GM12865 (cell line): ENCODE data around the gene VMAC.

Experiments
- DNase-seq: peaks from one replicate; pipeline ENCODE4 v3.0.0; 2010; ENCODE audit warnings: low read depth
- H3K4me3 ChIP-seq: 2 replicates; pipeline ENCODE4 v1.5.1; 2011; ENCODE audit warnings: mild to moderate bottlenecking, low read depth, low read length, control low read depth
- TF ChIP-seq, protein P1 (sequence below): IDR thresholded peaks from 2 replicates; pipeline ENCODE4 v1.5.1; 2011; ENCODE audit warnings: low read length, control low read depth, low read depth, inconsistent platforms; ENCODE audit not compliant: insufficient read depth; ENCODE audit errors: missing control alignments

The VMAC gene

GRCh38 chr19:5936292-5936592 lies 31.6 kb downstream of the VMAC start:
- H3K4me3 ChIP-seq: no peak overlapping the region
- no peak for DNase-seq
- TF ChIP-seq, protein P1, sequence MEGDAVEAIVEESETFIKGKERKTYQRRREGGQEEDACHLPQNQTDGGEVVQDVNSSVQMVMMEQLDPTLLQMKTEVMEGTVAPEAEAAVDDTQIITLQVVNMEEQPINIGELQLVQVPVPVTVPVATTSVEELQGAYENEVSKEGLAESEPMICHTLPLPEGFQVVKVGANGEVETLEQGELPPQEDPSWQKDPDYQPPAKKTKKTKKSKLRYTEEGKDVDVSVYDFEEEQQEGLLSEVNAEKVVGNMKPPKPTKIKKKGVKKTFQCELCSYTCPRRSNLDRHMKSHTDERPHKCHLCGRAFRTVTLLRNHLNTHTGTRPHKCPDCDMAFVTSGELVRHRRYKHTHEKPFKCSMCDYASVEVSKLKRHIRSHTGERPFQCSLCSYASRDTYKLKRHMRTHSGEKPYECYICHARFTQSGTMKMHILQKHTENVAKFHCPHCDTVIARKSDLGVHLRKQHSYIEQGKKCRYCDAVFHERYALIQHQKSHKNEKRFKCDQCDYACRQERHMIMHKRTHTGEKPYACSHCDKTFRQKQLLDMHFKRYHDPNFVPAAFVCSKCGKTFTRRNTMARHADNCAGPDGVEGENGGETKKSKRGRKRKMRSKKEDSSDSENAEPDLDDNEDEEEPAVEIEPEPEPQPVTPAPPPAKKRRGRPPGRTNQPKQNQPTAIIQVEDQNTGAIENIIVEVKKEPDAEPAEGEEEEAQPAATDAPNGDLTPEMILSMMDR: no peak

DNA sequence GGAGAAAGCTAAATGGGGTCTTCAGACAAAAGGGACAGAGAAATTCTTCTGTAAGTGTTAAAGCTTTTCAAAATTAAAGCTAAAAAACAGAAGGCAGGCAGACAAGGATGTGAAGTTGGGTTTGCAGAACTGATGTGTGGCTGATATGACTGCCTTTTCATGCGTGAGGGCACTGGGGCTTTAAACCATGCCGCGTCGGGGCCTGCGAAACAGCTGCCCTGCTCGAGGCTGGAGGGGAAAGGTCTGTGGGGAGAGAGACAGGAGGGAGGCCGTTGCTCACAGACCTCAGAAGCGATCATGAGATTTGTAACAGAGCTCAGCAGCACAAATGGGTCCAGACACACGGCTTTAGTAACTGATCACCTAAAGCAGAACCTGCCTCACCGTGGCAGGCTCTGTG lies 32.9 kb downstream of the VMAC start:
- H3K4me3 ChIP-seq: no peak overlapping the region
- TF ChIP-seq, protein P1: no peak
- DNase-seq: no peak

- H3K4me3 ChIP-seq: no peak overlapping the region
- TF ChIP-seq, protein P1: no peak
Observed at GRCh38 chr19:5940260-5941208, 35.9 kb downstream of the VMAC start.

DNA sequence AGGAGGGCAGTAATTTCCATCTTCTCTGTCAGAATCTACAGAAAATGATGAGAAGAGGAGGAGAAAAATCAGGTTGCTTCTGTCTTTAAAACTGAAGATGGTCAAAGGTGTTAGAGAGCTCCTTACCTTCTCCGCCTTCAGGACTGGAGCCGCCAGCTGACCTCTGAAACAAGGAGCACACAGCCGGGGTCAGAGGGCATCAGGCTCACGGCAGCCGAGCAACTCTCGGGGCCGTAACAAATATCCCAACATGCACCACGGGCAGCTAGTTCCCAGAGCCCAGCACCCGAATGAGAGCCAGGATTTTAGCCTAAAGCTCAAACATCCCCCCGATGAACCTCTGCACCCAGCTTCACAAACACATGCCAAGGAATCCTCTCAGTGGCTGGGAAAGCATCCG lies 37.0 kb downstream of the VMAC start:
- no peak overlapping the region for H3K4me3 ChIP-seq
- DNase-seq: no peak
- TF ChIP-seq, protein P1: no peak

More at GRCh38 chr19:5940260-5941208, 35.9 kb downstream of the VMAC start:
- DNase-seq: no peak

- DNase-seq: no peak
- TF ChIP-seq, protein P1: no peak
- H3K4me3 ChIP-seq: no peak overlapping the region
Observed at GRCh38 chr19:5943045-5943444, 38.4 kb downstream of the VMAC start.

DNA sequence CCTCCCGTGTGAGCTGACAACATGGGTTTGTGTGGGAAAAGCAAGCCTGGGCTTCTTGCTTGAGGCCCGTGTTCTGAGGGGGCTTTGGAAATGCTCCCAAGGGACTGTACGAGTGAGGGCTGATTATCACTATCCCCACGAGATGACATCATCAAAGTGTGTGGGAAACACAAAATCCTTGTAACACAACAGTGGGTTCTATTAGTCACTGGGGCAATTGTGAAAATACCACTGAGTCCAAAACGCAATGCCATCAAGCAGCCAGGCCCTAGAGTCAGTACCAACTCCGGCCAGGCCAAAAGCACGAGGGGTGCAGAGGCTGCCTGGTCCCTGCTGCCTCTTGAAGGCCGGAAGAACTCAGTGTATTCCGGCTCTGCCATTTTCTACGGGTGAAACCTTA lies 39.0 kb downstream of the VMAC start:
- no peak for DNase-seq
- H3K4me3 ChIP-seq: no peak overlapping the region
- TF ChIP-seq, protein P1: no peak

DNA sequence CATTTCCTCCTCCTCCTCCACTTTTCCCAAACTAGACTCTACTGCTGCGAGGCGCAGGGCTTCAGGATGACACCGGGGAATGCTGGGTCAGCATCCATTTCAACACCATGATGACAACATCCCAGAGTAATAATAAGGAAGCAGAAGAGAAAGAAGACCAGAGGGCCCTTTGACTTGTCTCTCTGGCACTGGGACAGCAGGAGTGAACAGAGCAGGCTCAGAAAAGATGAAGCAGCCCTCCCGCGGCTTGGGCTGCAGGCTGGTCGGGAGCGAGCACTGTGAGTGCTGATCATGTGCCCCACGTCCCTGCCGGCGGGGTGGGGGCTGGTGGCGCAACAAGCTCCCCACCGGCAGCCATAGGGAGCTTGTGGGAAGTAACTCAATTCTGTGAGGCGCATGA lies 42.8 kb downstream of the VMAC start:
- TF ChIP-seq, protein P1: no peak
- H3K4me3 ChIP-seq: no peak overlapping the region
- no peak for DNase-seq
